ENCODE results near the gene SEC31B.

SEC31B gene

DNA sequence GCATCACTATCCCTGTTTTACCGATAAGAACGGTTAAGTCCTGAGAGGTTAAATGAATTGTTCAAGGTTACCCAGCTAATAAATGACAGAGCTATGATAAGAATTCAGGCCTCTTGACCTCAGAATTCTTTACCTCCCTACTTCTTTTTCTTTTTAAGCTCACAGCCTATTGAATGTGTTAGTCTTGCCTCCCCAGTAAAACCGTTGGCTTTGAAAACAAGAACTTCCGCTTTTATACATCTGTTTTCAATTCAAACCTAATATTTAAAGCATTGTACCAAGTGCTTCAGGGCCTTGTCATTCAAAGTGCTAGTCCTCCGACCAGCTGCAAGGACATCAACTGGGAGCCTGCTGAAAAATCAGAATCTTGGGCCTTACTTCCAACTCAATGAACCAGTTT, 15.6 kb downstream of the SEC31B start:
- H3K4me2 ChIP-seq: no peak overlapping the region
- no peaks in the 10 kb centered on the region for H3K4me1 ChIP-seq
- H3K4me3 ChIP-seq: no peak overlapping the region
- H3K9me3 ChIP-seq: no peaks in the 10 kb centered on the region
- H3K9ac ChIP-seq: no peak overlapping the region
- H3K27me3 ChIP-seq: no peaks in the 10 kb centered on the region
- H3K27ac ChIP-seq: no peak overlapping the region
- H4K20me1 ChIP-seq: no peaks in the 10 kb centered on the region
- no peak for TF ChIP-seq Cebpa-rat (IDR thresholded peaks at IDR 0.05)
- H3K36me3 ChIP-seq: peaks cover 98% of the 10 kb centered on the region

DNA sequence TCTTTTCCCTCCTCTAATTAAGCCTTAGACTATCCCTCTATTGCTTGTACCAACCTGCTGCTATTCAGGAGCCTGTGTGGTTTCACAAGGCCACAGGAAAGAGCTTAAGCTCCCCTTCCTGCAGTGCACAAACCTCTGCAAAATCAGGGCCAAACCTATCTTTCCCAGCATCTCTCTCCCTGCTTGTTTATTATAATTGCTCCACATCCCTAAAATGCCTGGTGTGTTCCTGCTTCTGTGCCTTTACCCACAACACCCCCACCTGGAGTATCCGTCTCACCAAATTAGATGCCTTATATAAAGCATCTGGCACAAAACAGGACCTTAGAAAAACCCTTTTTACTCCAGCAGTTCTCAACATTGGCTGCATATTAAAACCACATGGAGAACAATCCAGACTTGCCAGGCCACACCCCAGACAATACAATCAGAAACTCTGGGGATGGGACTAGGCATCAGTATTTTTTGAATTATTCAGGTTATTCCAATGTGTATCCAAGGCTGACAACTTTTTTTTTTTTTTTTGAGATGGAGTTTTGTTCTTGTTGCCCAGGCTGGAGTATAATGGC, 16.7 kb downstream of the SEC31B start:
- no peak overlapping the region for H3K4me3 ChIP-seq
- no peaks in the 10 kb centered on the region for H4K20me1 ChIP-seq
- no peak overlapping the region for H3K4me2 ChIP-seq
- peaks cover 100% of the 10 kb centered on the region for H3K36me3 ChIP-seq
- TF ChIP-seq Cebpa-rat (IDR thresholded peaks at IDR 0.05): no peak
- no peak overlapping the region for H3K9ac ChIP-seq
- H3K27me3 ChIP-seq: no peaks in the 10 kb centered on the region
- H3K9me3 ChIP-seq: no peaks in the 10 kb centered on the region
- no peaks in the 10 kb centered on the region for H3K4me1 ChIP-seq
- H3K27ac ChIP-seq: no peak overlapping the region

DNA sequence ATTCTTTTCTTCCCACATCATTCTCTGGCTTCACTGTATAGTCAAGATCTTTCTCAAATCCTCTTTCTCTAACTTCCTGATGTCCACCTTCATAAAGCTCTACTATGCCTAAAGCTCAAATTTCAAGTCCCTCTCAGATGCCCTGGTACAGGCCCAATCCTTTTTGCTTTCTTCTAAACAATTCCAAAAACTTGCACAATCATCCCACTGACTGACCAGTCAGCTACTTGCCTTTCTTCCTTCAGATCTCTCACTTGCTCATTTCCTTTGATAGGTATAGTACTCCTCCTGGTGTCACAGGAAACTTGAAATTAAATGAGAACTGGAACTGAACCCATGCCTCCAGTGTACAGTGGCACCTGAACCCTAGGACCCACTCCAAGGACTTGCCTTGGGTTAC, 18.2 kb downstream of the SEC31B start:
- Histone ChIP-seq H3K27ac (no peak overlapping the region), H3K27me3 (no peaks in the 10 kb centered on the region), H3K4me1 (no peaks in the 10 kb centered on the region), H3K4me2 (no peak overlapping the region), H3K36me3 (peaks cover 100% of the 10 kb centered on the region), H4K20me1 (no peaks in the 10 kb centered on the region), H3K9me3 (no peaks in the 10 kb centered on the region), H3K4me3 (no peak overlapping the region), H3K9ac (no peak overlapping the region)
- TF ChIP-seq Cebpa-rat (IDR thresholded peaks at IDR 0.05): no peak

DNA sequence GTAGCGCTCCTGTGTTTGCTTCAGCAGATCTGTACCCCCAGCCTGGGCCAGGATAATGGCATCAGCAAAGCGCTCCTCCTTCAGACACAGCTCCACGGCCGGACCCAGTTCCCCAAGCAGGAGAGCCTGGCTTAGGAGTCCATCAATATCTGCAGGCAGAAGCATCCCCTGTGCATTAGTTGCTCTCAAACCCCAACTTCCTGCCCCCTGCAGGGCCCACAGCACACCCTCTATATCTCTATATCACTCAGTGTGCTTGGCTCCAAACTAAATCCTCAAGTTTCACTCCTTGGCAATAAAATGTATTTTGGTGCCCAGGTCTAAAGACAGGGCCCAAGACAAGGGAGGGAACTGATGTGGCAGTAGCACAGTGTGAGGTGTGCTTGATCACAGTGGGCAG, 21.6 kb downstream of the SEC31B start:
- Histone ChIP-seq H3K36me3 (peaks cover 99% of the 10 kb centered on the region), H3K4me1 (no peaks in the 10 kb centered on the region), H3K27ac (no peak overlapping the region), H3K4me3 (no peak overlapping the region), H3K4me2 (no peak overlapping the region), H3K9ac (no peak overlapping the region), H4K20me1 (no peaks in the 10 kb centered on the region), H3K9me3 (no peaks in the 10 kb centered on the region), H3K27me3 (no peaks in the 10 kb centered on the region)
- no peak for TF ChIP-seq Cebpa-rat (IDR thresholded peaks at IDR 0.05)

DNA sequence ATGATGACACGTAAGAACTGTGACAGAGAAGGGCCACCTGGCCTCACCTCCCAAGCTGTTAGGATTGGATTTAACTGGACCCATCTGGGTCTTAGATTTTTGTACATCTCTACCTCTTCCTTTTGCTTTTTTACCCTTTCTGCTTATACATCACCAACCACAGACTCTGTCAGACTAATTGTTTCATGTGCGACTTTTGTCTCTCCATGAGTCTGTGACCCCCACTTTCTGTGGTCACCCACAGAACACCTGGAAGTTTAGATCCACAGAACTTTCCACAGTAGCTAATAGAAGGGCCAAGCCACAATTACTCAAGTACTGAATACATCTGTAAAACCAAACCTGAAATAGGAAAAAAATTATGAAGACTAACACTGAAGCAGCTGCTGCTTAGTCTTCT, 23.1 kb downstream of the SEC31B start:
- Histone ChIP-seq H3K27me3 (no peaks in the 10 kb centered on the region), H3K4me1 (no peaks in the 10 kb centered on the region), H3K9ac (no peak overlapping the region), H3K4me3 (no peak overlapping the region), H3K36me3 (peaks cover 96% of the 10 kb centered on the region), H3K9me3 (no peaks in the 10 kb centered on the region), H3K4me2 (no peak overlapping the region), H3K27ac (no peak overlapping the region), H4K20me1 (no peaks in the 10 kb centered on the region)
- no peak for TF ChIP-seq Cebpa-rat (IDR thresholded peaks at IDR 0.05)

DNA sequence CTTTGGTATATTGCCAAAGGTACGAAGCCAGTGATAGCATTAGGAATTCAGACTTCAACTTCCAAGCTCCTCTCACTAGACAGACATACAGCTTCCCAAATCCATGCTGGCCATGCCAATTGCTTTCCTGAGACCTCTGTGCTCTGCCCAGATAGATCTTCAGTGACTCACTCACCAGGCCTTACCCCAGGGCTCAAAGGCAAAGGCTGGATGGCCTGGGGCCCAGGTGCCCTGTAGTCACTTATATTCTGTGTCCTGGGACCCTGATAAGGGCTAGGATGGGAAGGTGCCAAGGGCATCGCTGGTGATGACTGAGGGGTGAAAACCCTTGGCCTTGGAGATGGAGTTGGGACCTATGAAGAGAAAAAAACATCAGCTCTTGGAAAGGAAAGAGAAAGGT, 29.1 kb downstream of the SEC31B start:
- peaks cover 3% of the 10 kb centered on the region; the same call in 1 of the 2 replicates for H3K27me3 ChIP-seq
- H3K4me3 ChIP-seq: no peak overlapping the region
- no peak overlapping the region for H3K27ac ChIP-seq
- H3K9ac ChIP-seq: no peak overlapping the region
- no peak for TF ChIP-seq Cebpa-rat (IDR thresholded peaks at IDR 0.05)
- H3K9me3 ChIP-seq: no peaks in the 10 kb centered on the region
- H3K4me1 ChIP-seq: no peaks in the 10 kb centered on the region
- H3K4me2 ChIP-seq: no peak overlapping the region
- peaks cover 88% of the 10 kb centered on the region for H3K36me3 ChIP-seq
- H4K20me1 ChIP-seq: 0 out of 2 replicates have a peak, but pooled peaks cover 1% of the 10 kb centered on the region

DNA sequence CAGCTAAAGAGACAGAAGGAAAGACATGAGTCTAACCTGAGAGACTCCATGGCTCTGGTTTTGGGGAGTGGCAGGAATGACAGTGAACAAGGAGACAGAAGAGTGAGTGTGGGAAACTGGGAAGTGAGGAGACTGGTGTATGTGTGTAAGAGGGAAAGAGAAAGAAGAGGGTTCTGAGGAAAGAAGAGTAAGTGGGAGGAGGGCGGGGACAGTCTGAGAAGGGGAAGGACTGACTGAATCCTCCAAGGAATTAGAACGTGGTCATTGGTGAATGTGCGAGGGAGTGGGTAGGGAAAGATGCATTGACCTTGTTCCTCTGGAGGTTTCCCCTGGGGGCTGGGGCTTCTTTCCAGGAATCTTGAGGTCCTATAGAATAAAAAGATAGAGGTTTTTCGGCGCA, 30.3 kb downstream of the SEC31B start:
- H3K9me3 ChIP-seq: no peaks in the 10 kb centered on the region
- peaks cover 86% of the 10 kb centered on the region for H3K36me3 ChIP-seq
- peaks cover 12% of the 10 kb centered on the region for H3K27me3 ChIP-seq
- H4K20me1 ChIP-seq: peaks cover 12% of the 10 kb centered on the region; the same call in 1 of the 2 replicates
- no peaks in the 10 kb centered on the region for H3K4me1 ChIP-seq
- H3K9ac ChIP-seq: no peak overlapping the region
- H3K4me2 ChIP-seq: no peak overlapping the region
- H3K4me3 ChIP-seq: no peak overlapping the region
- no peak for TF ChIP-seq Cebpa-rat (IDR thresholded peaks at IDR 0.05)
- H3K27ac ChIP-seq: no peak overlapping the region

DNA sequence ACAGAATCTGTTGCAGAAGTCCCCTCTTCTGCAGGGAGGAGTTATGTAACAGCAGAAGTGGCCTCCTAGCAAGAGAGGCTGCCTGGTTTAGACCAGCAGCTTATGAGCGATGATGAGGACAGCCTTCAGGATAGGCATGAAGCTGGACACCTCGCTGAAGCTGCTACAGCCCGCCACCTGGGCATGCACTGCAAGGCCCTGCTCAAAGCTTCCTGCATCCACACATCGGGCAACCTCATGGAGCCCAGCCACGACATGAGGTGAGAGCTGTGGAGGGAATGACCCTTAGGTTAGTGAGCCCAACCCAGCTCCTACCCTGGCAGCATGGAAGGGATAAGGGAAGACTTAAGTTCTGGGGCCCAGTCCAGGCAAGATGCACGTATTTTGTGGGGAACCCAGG, 32.1 kb downstream of the SEC31B start:
- H3K27me3 ChIP-seq: peaks cover 30% of the 10 kb centered on the region
- H3K4me2 ChIP-seq: no peak overlapping the region
- peaks cover 73% of the 10 kb centered on the region for H3K36me3 ChIP-seq
- no peak overlapping the region for H3K9ac ChIP-seq
- H4K20me1 ChIP-seq: peaks cover 29% of the 10 kb centered on the region
- no peaks in the 10 kb centered on the region for H3K9me3 ChIP-seq
- H3K27ac ChIP-seq: no peak overlapping the region
- peaks cover 2% of the 10 kb centered on the region for H3K4me1 ChIP-seq
- no peak overlapping the region for H3K4me3 ChIP-seq
- TF ChIP-seq Cebpa-rat (IDR thresholded peaks at IDR 0.05): no peak

DNA sequence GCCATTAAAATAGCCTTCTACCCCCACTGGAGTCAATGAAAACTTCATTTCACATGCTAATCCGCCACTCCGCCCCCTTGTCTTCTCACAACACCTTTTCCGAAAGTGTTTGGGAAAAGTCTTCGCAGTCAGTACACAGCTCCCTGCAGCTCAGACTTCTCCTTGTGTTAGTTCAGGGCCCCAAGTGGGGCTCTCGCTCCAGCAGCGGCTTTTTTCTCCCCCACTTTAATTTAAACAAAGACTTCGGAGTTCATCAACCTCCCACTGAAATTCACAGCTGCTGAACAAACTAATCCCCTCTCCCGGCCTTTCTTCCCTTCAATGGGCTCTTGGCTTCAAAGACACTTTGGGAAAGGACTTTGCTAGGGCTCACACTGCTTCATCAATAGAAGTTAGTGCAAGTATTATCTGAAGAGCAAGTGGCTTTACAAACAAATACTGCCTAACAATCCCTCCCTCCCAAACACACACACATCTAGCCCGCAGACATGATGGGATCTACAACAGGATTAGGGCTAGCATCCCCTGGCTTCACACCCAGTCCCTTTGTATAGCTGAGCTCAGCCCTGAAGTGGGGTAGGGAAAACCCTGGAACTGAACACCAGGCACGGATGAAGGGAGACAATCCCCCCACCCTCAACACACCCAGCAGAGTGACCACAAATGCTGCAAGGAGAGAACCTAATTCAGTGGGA, 33.7 kb downstream of the SEC31B start:
- H3K9ac ChIP-seq: no peak overlapping the region
- H4K20me1 ChIP-seq: peaks cover 39% of the 10 kb centered on the region
- peaks cover 65% of the 10 kb centered on the region for H3K36me3 ChIP-seq
- H3K27me3 ChIP-seq: peaks cover 46% of the 10 kb centered on the region
- H3K4me2 ChIP-seq: no peak overlapping the region
- peaks cover 12% of the 10 kb centered on the region for H3K4me1 ChIP-seq
- no peak for TF ChIP-seq Cebpa-rat (IDR thresholded peaks at IDR 0.05)
- H3K4me3 ChIP-seq: no peak overlapping the region
- no peaks in the 10 kb centered on the region for H3K9me3 ChIP-seq
- no peak overlapping the region for H3K27ac ChIP-seq

DNA sequence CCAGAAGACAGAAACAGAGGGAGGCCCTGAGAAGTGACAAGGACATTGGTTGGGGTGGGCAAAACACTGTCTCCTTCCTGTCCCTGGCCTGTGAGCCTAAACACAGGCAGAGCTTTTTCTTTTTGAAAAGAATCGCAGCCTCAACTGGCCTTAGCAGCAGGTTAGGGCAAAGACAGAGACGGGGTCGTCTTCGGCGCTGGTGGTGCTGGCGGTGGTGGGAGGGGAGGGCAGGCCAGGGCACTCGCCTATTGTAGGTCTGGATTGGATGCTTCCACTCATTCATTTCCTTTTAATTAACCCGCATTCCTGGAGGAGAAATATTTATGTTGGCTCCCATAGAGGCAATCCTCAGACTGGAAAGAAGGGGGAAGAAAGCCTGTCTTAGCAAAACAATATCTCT, 34.3 kb downstream of the SEC31B start:
- H3K27me3 ChIP-seq: peaks cover 52% of the 10 kb centered on the region

More for the DNA sequence above, 34.3 kb downstream of the SEC31B start:
- Histone ChIP-seq H4K20me1 (peaks cover 39% of the 10 kb centered on the region), H3K4me3 (no peak overlapping the region), H3K4me2 (no peak overlapping the region), H3K4me1 (peaks cover 12% of the 10 kb centered on the region), H3K27ac (no peak overlapping the region), H3K9ac (no peak overlapping the region), H3K9me3 (no peaks in the 10 kb centered on the region), H3K36me3 (peaks cover 61% of the 10 kb centered on the region)
- TF ChIP-seq Cebpa-rat (IDR thresholded peaks at IDR 0.05): no peak

Measured in BLaER1 (cell line).